Measurements from ENCODE around the gene STK11IP. TPM values are rescaled to one million over a fixed set of nuclear protein-coding genes. Genes with fewer than 3 reads are reported as not detected.

Gene STK11IP
- total RNA-seq, 2 experiments from 2014 or later = 25.9 to 27.6 TPM

DNA sequence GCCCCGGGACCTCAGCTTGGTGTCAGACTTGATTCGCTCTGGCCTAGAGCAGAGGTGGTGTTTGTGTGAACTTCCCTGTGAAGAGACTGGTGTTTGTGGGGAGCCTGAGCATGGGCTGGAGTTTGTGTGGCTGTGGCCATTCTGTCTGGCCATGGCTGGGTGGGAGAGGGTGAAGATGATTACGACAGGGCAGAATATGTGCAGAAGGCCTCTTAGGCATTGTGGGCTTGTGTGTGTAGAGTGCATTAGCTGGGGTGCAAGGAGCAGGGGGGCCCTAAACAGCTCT lies 36.8 kb upstream of the STK11IP start:
- ChIA-PET CTCF (interaction anchor here (0.9 to 2.1 kb wide), 10 partner anchors 10 to 158 kb away, joined by 3 to 11 read pairs (median 5); partner anchors contain the start of genes CHPF, OBSL1, STK11IP and TMEM198), POLR2A (no interaction called here)

DNA sequence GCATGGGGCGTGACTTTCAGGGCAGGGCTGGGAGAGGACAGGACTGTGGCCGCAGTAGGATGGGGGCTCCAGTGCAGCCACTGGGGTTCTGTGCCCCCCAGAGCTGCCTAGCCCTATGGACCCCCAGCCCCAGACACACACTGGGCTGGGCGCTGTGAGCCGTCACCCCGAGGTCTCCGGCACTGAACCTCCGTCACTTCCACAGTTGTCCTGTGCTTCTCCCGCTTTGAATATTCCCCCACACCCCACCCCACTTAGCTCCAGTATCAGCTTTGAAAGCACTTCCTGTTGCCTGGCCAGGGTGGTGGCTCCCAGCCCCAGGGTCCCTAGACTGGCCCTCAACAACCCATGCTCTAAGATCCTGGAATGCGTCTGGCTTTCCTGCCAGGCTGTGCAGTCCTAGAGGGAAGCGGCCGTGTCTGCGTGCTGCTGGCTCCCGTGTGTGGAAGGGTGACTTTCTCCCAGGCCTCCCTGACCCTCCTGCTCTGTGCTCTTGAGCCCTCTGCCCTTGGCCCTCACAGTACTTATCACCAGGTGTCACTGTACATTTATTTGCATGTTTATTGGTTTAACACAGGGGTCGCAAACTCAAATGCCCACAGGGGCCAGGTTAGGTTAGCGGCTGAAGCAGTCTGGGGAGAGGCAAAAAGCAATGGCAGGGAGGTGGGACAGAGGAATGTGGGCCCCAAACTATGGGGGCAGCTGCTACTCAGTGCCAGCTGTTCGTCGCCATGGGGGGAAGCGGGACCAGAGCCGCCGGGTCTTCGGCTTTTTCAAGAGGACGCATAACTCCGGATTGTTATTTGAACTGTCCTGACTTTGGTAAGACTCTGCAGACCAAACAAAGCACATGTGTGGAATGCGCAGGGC lies 36.2 kb upstream of the STK11IP start:
- CTCF ChIA-PET = interaction anchor here (0.9 to 2.1 kb wide), 5 partner anchors 9 to 158 kb away, joined by 4 to 11 read pairs (median 6); partner anchors contain the start of genes CHPF, OBSL1 and TMEM198
- POLR2A ChIA-PET = no interaction called here

DNA sequence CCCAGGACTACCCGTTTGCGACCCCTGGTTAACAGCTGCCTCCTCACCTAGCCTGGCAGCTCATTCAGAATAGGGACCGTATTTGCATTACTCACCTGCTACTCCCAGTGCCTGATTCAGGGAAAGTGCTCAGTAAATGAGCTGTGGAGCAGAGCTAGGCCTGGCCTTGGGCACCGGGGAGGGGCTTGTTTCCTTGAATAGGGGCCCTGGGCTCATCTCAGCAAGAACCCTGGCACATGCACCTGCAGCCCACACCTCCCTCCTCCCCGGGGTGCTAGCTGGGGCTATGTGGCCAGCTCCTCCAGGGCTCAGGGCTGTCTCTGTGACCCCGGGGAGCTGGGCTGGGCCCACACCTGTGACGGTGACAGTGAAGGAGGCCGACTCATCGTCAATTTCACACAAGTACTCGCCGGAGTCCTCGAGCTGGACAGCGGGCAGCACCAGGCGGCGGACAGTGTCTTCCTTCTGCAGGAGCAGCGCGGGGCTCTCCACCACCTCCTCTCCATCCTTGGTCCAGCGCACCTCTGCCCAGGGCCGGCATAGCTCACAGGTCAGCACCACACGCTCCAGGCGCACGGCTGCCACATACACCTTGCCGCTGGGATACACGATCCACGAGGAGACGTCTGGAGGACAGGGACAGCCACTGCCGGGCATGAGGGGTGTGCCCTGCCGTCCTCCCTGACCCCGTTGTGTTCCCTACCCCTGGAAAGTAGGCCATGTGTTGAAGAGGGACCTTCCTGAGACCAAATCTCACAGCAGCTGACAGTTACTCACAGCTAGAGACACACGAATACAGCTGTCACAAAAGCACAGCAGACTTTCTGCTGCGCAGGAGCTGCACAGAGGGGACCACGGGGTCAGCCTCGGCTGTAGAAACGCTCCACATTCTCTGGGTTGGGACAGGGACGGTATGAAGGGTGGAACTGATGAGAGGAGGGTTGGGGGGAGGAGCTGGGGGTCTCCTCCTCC lies 35.3 kb upstream of the STK11IP start:
- CTCF ChIA-PET = interaction anchor here (1.7 kb wide), 1 partner anchor 86 kb away, joined by 4 read pairs; no protein-coding TSS in a partner anchor

DNA sequence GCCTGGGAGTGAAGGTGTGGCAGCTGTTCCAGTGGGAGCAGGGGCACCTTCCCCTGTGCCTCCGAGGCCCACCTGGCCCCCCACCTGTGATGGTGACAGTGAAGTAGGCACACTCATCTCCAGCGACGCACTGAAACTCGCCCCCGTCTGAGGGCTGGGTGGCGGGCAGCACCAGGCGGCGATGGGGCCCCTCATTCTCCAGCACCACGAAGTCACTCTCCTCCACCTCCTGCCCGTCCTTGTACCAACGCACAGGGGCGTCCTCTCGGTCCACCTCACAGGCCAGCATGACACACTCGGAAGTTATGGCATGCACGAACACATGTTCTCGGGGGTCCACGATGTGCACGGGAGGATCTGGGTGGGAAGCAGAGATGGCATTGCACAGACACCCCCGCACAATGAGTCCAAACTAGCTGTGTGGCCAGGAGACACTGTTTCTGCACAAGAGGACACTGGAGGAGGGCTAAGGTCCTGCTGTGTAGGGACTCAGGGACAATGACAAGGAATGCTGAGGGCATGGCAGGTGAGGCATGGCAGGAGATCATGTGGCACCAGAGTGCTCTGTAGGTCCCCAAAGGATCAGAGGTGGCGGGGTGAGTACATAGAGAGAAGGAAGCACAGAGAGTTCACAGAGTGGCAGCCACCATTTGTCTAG lies 34.3 kb upstream of the STK11IP start:
- ChIA-PET POLR2A (no interaction called here), CTCF (interaction anchor here (1.7 kb wide), 1 partner anchor 87 kb away, joined by 4 read pairs; no protein-coding TSS in a partner anchor)

More for the DNA sequence above, 35.3 kb upstream of the STK11IP start:
- POLR2A ChIA-PET = no interaction called here

DNA sequence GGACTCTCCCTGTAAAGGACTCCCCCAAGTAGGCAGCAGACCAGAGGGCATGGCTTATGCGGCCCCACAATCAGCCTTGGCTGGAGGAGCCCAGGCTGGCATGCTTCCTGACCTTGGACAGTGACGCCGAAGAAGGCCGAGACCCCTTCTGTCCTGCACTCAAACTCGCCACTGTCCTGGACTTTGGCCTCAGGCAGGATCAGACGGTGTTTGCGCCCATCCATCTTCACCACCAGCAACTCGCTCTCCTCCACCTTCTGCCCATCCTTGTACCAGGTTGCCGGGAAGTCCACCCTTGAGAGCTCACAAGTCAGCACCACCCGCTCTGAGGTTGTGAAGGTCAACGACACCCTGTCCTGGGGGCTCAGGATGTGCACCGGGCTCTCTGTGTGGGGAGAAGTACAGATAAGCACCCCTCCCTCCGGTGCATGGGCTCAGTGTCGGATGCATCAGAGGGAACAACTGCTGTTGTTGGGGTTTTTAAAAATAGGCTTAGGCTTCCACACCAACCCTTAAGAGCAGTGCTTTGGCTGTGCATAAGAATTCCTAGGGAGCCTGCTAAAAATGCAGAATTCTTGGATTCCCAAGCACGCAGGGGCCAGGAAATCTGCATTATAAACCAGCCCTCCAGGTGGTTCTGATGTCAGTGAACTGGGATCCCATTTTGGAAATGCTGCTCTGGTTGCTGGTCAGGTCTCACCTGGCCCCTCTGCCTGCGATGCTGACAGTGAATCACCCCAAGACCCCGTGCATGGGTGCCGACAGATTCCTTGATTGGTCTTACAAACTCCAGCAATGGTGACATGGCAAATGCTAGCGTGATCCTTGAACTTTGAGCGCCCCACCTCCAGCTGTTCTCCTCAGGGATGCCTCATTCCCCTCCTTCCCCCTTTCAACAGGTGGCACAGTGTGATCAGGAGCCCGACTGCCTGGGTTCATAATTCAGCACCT lies 32.3 kb upstream of the STK11IP start:
- POLR2A ChIA-PET = interaction anchor here (0.6 kb wide), 1 partner anchor 816 kb away, joined by 4 read pairs; no protein-coding TSS in a partner anchor
- CTCF ChIA-PET = no interaction called here

DNA sequence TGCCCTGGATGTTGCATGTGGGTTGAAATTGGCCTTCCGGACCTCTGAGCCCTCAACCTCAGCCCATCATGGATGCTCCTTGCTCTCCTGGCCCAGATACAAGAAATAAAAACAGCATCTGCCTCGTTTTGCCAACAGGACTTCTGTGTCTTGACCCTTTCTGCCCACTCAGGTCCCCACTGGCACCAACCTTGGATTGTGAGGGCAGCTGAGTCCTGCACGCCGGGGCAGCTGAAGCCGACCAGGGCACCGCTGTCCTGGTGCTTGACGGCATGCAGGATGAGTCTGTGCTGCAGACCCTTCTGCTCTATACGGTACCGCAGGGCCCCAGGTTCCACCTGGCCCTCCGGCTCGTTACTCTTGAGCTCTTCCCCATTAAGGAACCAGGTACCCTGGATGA lies 31.0 kb upstream of the STK11IP start:
- CTCF ChIA-PET = interaction anchor here (1.4 kb wide), 1 partner anchor 76 kb away, joined by 3 read pairs; no protein-coding TSS in a partner anchor
- POLR2A ChIA-PET = no interaction called here

DNA sequence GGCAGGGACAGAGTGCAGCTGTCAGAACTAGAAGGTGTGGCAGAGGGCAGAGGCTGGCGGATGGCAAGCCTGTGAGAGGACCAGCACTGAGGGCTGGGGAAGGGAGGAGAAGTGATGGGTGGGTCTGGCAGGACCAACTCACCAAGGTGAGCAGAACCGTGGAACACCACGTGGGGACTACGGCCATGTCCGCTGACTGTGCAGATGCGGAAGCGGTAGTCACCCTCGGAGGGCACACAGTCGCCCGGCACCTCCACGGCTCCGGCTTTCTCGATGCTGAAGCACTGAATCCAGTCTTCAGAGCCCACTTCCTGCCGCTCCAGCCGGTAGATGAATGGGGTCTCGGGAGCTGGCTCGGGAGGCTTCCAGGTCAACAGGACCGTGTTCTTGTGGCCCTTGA lies 30.5 kb upstream of the STK11IP start:
- CTCF ChIA-PET = interaction anchor here (1.4 kb wide), 1 partner anchor 76 kb away, joined by 3 read pairs; no protein-coding TSS in a partner anchor
- POLR2A ChIA-PET = no interaction called here

DNA sequence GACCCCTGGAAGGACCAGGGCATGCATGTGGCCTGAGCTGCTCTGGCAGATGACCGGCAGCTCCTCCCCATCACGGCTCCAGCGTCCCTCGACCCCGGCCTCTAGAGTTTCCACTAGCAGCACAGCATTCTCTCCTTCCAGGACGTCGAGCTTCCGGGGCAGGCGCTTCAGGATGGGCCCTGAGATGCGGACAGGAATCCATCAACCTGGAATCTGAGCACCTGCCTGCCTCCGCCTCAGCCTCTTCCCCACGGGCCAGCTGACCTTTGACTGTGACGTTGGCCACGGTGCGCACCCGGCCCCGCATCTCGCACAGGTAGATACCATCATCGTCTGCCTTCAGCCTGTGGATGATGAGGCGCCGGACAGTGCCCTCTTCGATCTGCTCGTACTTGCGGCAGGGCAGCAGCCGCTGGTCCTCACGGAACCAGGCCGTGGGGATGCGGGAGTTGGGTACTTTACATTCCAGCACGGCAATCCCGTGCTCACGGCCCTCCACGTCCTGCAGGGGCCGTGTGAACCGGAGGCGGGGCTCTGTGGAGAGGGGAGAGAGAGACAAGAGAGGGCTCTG lies 29.8 kb upstream of the STK11IP start:
- ChIA-PET CTCF (interaction anchor here (1.4 kb wide), 1 partner anchor 75 kb away, joined by 3 read pairs; no protein-coding TSS in a partner anchor), POLR2A (no interaction called here)

DNA sequence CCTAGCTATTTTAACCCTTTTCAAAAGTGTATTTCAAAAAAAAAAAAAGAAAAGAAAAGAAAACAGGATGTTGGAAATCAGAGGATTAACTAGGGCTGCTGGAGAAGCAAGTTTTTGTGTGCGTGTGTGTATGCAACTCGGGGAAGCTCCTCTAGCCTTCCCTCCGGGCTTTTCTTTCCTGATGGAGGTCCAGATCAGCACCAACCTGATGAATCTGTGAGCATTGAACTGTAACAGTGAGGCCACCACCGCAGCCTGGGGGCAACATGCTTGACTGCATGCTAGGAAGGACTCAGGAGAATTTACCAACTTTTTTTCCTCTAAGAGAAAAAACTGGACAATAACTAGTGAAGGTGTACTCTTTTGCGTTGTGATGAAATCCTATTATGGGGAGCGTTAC lies 28.6 kb upstream of the STK11IP start:
- CTCF ChIA-PET = no interaction called here
- POLR2A ChIA-PET = no interaction called here

DNA sequence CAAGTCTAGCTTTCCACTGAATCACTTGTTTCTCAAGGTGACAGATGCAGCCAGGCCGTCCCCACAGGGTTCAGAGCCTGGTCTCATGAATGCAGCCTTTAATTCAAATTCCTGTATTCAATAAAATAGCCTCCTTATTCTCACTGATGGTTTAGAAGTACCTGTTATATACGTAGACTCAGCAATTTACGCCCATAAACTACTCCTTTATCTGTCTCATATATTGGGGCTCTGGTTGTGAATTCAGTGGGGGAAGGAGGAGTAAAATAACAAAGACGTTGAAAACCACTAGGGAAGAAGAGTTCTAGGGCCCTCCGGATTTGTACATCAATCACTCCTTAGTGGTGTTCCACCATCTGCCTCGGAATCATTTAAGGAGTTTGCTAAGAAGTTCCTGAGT lies 28.0 kb upstream of the STK11IP start:
- CTCF ChIA-PET = interaction anchor here (2.0 kb wide), 1 partner anchor 9 kb away, joined by 11 read pairs; no protein-coding TSS in a partner anchor
- POLR2A ChIA-PET = no interaction called here

DNA sequence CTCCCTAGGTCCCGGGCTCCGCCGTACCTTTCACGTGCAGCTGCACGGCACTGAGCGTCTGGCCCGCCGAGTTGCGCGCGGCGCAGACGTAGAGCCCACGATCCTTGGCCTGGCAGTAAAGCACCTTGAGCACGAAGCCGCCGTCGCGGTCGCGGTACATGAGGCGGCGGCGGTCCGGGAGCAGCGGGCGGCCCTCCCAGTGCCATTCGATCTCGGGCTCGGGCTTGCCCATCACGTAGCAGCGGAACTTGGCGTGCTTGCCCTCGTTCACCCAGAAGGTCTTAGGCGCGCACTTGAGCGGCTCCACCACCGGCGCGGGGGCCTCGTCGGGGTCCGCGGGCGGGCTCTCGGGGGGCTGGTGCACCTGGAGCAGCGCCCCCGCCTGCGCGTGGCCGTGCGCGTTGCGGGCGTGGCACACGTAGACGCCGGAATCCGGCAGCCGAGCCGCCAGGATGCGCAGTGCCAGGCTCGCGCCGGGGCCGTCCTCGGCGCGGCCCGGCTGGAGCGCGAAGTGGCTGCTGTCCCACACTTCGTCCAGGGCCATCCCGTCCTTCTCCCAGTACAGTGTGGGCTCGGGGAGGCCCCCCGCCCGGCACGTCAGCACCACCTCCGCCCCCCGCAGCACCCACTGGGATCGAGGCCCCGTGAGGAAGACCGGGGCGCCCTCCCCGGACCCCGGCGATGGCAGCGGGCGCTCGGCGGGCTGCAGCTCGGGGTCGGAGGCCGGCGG lies 27.3 kb upstream of the STK11IP start:
- POLR2A ChIA-PET = interaction anchor here (0.6 kb wide), 1 partner anchor 17 kb away, joined by 3 read pairs; no protein-coding TSS in a partner anchor
- CTCF ChIA-PET = interaction anchor here (1.5 to 2.0 kb wide), 2 partner anchors 10 to 29 kb away, joined by 5 to 11 read pairs; no protein-coding TSS in a partner anchor

DNA sequence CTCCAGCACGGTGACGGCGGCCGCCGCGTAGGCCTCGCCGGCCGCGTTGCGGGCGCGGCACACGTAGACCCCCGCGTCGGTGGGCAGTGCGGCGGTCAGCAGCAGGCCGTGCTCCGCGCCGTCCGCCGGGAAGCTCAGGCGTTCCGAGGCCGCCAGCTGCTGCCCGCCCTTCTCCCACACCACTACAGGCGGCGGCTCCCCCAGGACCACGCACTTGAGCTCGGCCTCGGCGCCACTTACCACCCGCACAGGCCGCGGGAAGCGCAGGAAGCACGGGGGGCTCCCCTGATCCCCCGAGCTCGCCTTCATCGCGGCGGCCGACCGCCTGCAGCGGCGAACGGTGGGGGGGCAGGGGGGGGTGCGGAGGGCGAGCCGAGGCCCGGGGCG lies 26.7 kb upstream of the STK11IP start:
- CTCF ChIA-PET = interaction anchor here (0.5 to 2.0 kb wide), 3 partner anchors 11 to 113 kb away, joined by 4 to 11 read pairs (median 5); no protein-coding TSS in a partner anchor
- POLR2A ChIA-PET = interaction anchor here (0.6 kb wide), 1 partner anchor 17 kb away, joined by 3 read pairs; no protein-coding TSS in a partner anchor

DNA sequence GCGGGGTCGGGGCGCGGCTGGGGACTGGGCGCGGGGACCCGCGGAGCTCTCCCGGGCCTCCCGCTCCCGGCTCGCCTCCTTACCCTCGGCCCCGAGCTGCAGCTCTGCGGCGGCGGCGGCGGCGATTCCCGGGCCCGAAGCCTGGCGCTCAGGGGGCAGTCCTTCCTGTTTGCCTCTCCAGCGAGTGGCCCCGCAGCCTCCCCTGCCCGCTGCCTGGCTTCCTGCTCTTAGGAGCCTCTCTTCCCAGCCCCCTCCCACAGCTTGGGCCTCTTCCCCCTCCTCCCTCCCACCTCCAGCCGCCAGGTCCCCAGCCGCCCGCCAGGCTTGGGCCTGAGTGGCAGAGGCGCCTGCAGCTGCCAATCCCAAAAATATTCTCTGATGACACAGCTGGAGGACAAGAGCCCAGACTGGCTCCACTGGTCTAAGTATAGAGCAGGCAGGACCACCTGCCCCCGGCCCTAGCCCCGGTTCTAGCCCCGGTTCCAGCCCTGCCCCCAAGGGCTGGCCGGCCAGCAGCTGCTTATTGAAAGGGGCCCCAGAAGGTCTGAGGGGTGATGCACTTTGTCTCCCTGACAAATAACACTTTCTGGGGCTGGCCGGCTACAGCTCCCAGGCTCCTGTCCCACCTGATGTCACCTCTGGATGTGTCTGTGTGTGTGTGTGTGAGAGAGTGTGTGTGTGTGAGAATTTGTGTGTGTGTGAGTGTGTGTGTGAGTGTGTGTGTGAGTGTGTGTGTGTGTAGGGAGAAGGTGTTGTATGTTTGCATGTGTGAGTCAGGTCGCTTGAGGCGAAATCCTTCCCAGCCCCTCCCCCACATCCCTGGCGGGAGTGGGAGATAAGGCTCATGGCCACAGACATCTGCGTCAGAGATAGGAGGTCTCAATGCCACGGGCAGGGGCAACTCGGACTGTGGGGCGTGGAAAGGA lies 26.1 kb upstream of the STK11IP start, which contains the start of gene OBSL1:
OBSL1 (minus strand) TSS at position 229 of the 926 bp plus-strand sequence. CDS start 307 bp downstream, outside the sequence.
- ChIA-PET POLR2A (interaction anchor here (0.6 kb wide), 1 partner anchor 199 kb away, joined by 3 read pairs; no protein-coding TSS in a partner anchor), CTCF (interaction anchor here (0.5 to 2.0 kb wide), 4 partner anchors 11 to 360 kb away, joined by 4 to 11 read pairs (median 5); no protein-coding TSS in a partner anchor)

DNA sequence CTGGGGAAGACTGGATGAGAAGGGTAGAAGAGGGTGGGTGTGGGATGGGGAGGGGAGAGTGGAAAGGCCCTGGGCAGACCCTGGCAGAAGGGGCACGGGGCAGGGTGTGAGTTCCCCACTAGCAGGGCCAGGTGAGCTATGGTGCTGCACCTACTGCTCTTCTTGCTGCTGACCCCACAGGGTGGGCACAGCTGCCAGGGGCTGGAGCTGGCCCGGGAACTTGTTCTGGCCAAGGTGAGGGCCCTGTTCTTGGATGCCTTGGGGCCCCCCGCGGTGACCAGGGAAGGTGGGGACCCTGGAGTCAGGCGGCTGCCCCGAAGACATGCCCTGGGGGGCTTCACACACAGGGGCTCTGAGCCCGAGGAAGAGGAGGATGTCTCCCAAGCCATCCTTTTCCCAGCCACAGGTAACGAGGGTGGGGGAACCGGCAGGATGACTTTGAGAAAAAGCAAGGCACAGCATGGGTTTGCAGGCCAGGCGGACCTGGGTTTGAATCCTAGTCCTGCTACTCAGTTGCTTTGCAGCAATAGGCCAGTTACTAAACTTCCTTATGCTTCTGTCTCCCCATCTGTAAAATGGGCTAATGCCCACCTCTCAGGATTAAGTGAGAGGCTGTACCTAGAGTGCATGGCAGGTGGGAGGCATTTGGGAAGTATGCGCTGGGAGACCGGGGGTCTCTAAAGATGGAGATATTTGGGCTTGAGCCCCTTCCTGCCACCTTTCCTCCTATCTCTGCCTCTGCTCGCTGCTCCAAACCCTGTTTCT lies 25.2 kb upstream of the STK11IP start, which contains the start of gene INHA:
INHA (plus strand) TSS at position 74 of the 765 bp plus-strand sequence; CDS start at position 139, 65 bp downstream.
- POLR2A ChIA-PET = interaction anchor here (0.6 kb wide), 1 partner anchor 199 kb away, joined by 3 read pairs; no protein-coding TSS in a partner anchor
- CTCF ChIA-PET = interaction anchor here (1.5 kb wide), 1 partner anchor 31 kb away, joined by 5 read pairs; no protein-coding TSS in a partner anchor

DNA sequence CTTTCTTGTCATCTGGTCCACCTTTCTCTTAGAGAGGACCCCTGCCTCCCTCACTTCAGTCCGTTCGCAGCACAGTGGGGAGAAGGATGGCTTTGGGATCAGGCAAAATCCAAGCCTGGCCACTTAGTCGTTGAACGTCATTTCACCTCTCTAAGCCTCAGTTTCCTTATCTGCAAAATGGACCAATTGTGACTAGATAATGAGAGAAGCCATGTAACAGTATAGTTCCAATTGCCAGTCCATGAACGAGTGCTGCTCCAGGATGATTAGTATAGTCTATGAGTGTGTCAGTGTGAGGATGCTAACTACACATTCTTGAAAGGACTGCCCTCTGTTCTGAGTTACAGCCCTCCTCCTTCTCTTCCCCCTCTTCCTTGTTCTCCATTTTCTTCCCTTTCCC lies 24.5 kb upstream of the STK11IP start:
- POLR2A ChIA-PET = no interaction called here
- CTCF ChIA-PET = no interaction called here
